Keratinocyte (primary cell): ENCODE measurements around the gene ZMYND19. TPM values are rescaled to one million over a fixed set of nuclear protein-coding genes. Genes with fewer than 3 reads are reported as not detected.

Experiments
- DNase-seq: peaks from one replicate; pipeline ENCODE4 v3.0.0-alpha.2; 2011; ENCODE audit warnings: low read depth, missing footprints, low spot score
- FAIRE-seq: peaks from 2 replicates; lab custom pipeline; 2011; peaks lifted over from hg19 to GRCh38; lab: Jason Lieb, UNC
- H2AFZ ChIP-seq: 2 replicates; pipeline ENCODE4 v1.6.0; 2012; ENCODE audit warnings: low read length, control low read depth, inconsistent platforms; ENCODE audit not compliant: control insufficient read depth
- H3K27ac ChIP-seq: 2 replicates; pipeline ENCODE4 v1.5.1; 2011; ENCODE audit warnings: low read length; ENCODE audit not compliant: control insufficient read depth, insufficient read depth
- H3K27me3 ChIP-seq: 3 replicates; pipeline ENCODE4 v1.6.0; 2011; ENCODE audit warnings: low read length; ENCODE audit not compliant: control insufficient read depth, insufficient read depth; ENCODE audit errors: extremely low read depth
- H3K36me3 ChIP-seq, 2 experiments: 2 replicates in 1 of 2; 3 replicates in 1 of 2; pipeline ENCODE4 v1.5.1; 2011; ENCODE audit warnings: low read length in 2 of 2, mild to moderate bottlenecking in 1 of 2; ENCODE audit not compliant: control insufficient read depth in 2 of 2, insufficient read depth in 2 of 2; ENCODE audit errors: extremely low read depth in 1 of 2
- H3K4me1 ChIP-seq: 3 replicates; pipeline ENCODE4 v1.5.1; 2011; ENCODE audit warnings: low read length; ENCODE audit not compliant: control insufficient read depth, insufficient read depth; ENCODE audit errors: extremely low read depth
- H3K4me2 ChIP-seq: 3 replicates; pipeline ENCODE4 v1.6.0; 2011; ENCODE audit warnings: low read depth, low read length; ENCODE audit not compliant: control insufficient read depth, insufficient read depth; ENCODE audit errors: extremely low read depth
- H3K4me3 ChIP-seq, 3 experiments: fragments of 200-600 bp in 1 of 3; sonication (generic) in 1 of 3; 2 replicates in 2 of 3; 3 replicates in 1 of 3; pipeline ENCODE4 v1.5.1; 2011 to 2016; ENCODE audit warnings: low read length in 3 of 3, mild to moderate bottlenecking in 3 of 3, control low read depth in 2 of 3, inconsistent platforms in 1 of 3, low read depth in 1 of 3, mixed read lengths in 1 of 3, mixed run types in 1 of 3, moderate library complexity in 1 of 3; ENCODE audit not compliant: control insufficient read depth in 2 of 3, insufficient read depth in 2 of 3; ENCODE audit errors: extremely low read depth in 1 of 3
- H3K79me2 ChIP-seq: 2 replicates; pipeline ENCODE4 v1.6.0; 2012; ENCODE audit warnings: low read length; ENCODE audit not compliant: control insufficient read depth, insufficient read depth
- H3K9ac ChIP-seq: 3 replicates; pipeline ENCODE4 v1.6.0; 2011; ENCODE audit warnings: low read length; ENCODE audit not compliant: control insufficient read depth, insufficient read depth; ENCODE audit errors: extremely low read depth
- H3K9me1 ChIP-seq: 3 replicates; pipeline ENCODE4 v1.6.0; 2011; ENCODE audit warnings: low read length; ENCODE audit not compliant: control insufficient read depth, insufficient read depth; ENCODE audit errors: extremely low read depth
- H3K9me3 ChIP-seq: 2 replicates; pipeline ENCODE4 v1.5.1; 2012; ENCODE audit warnings: low read depth, low read length; ENCODE audit not compliant: control insufficient read depth
- H4K20me1 ChIP-seq: 3 replicates; pipeline ENCODE4 v1.6.0; 2011; ENCODE audit warnings: low read length; ENCODE audit not compliant: control insufficient read depth, insufficient read depth; ENCODE audit errors: extremely low read depth
- EZH2 ChIP-seq: IDR thresholded peaks from one replicate; pipeline ENCODE4 v1.6.1; 2012; ENCODE audit warnings: inconsistent platforms, mild to moderate bottlenecking, low read length, moderate library complexity
- dilution Hi-C: fragments of 300-500 bp; cut with MboI; formaldehyde crosslinking; loops from one replicate; pipeline ENCODE4 v1.7.0; 2020; ENCODE audit warnings: low sequenced_read_pairs; ENCODE audit not compliant: extremely low pct_ligation_motif_present
- polyA plus RNA-seq, 5 experiments: library from polyadenylated mRNA; depleted of rRNA in 3 of 5; stranded (reverse) in 3 of 5; stranded (forward) in 1 of 5; unstranded in 1 of 5; fragments of >200 nt; gene quantifications; 1 replicate in 1 of 5; 2 replicates in 3 of 5; 3 replicates in 1 of 5; pipeline versions ENCODE4 v1.2.1 to v1.2.3, GENCODE V29; 2011 to 2012; ENCODE audit warnings: missing spikeins in 2 of 5, low read depth in 1 of 5, low replicate concordance in 1 of 5
- TF ChIP-seq, protein P1 (sequence below), 3 experiments: IDR thresholded peaks in 1 of 3; conservative IDR thresholded peaks in 1 of 3; optimal IDR thresholded peaks in 1 of 3; 2 replicates in 2 of 3; 3 replicates in 1 of 3; pipeline versions ENCODE3 to v1.5.1; 2011; ENCODE audit warnings: low read length in 3 of 3, mild to moderate bottlenecking in 3 of 3, moderate library complexity in 2 of 3, control low read depth in 1 of 3, inconsistent platforms in 1 of 3; ENCODE audit not compliant: insufficient read depth in 2 of 3; ENCODE audit errors: extremely low read depth in 1 of 3

Gene ZMYND19
- polyA plus RNA-seq, 1 donor (not counting 4 experiments of a cell fraction or from before 2014, with no cell fraction given): 25.8 TPM

GRCh38 chr9:137613738-137614523 is 23.6 kb upstream of the ZMYND19 start:
- H3K36me3 ChIP-seq: peaks cover 12 to 27% of the 10 kb centered on the region in 2 experiments
- H4K20me1 ChIP-seq: no peaks in the 10 kb centered on the region
- DNase-seq: no peak
- TF ChIP-seq, protein P1, sequence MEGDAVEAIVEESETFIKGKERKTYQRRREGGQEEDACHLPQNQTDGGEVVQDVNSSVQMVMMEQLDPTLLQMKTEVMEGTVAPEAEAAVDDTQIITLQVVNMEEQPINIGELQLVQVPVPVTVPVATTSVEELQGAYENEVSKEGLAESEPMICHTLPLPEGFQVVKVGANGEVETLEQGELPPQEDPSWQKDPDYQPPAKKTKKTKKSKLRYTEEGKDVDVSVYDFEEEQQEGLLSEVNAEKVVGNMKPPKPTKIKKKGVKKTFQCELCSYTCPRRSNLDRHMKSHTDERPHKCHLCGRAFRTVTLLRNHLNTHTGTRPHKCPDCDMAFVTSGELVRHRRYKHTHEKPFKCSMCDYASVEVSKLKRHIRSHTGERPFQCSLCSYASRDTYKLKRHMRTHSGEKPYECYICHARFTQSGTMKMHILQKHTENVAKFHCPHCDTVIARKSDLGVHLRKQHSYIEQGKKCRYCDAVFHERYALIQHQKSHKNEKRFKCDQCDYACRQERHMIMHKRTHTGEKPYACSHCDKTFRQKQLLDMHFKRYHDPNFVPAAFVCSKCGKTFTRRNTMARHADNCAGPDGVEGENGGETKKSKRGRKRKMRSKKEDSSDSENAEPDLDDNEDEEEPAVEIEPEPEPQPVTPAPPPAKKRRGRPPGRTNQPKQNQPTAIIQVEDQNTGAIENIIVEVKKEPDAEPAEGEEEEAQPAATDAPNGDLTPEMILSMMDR (optimal IDR thresholded peaks at IDR 0.05 in 1 of 3, IDR thresholded peaks at IDR 0.05 in 1 of 3, conservative IDR thresholded peaks at IDR 0.05 in 1 of 3; ENCODE audit: extremely low read depth in 1 of 3, insufficient read depth in 2 of 3, low read length in 3 of 3): no peak
- no peak for TF ChIP-seq EZH2
- peaks cover 44% of the 10 kb centered on the region for H3K4me1 ChIP-seq
- no peak overlapping the region for H3K4me3 ChIP-seq
- H3K27ac ChIP-seq: peak overlapping the region; percentile 100
- dilution Hi-C loops: no loop called here
- no peaks in the 10 kb centered on the region for H3K9me3 ChIP-seq
- no peak for FAIRE-seq
- peaks cover 64% of the 10 kb centered on the region for H3K79me2 ChIP-seq
- H3K9ac ChIP-seq: no peak overlapping the region
- H3K9me1 ChIP-seq: no peaks in the 10 kb centered on the region
- H3K27me3 ChIP-seq: no peaks in the 10 kb centered on the region
- no peak overlapping the region for H2AFZ ChIP-seq
- peak overlapping the region; percentile 99 for H3K4me2 ChIP-seq

DNA sequence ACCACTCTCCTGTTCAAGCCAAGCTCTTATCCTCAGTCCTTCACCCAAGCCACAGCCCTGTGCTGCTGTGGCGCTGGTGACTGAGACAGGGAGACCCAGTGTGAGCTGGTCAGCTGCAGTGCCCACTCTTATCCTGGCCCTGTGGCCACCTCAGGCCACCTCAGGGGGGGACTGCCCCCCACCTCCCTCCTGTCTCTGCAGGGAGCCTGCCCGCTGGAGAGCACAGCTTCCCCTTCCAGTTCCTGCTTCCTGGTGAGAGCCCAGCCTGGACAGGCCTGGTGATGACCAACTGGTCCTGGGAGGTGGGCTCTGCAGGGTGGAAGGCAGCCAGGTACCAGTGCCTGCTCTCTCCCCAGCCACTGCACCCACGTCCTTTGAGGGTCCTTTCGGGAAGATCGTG is 22.9 kb upstream of the ZMYND19 start:
- H3K27ac ChIP-seq: peak overlapping the region; percentile 100
- peak overlapping the region; percentile 99 for H3K4me2 ChIP-seq
- H3K9me1 ChIP-seq: no peaks in the 10 kb centered on the region
- H3K4me1 ChIP-seq: peaks cover 44% of the 10 kb centered on the region
- no peaks in the 10 kb centered on the region for H4K20me1 ChIP-seq
- peaks cover 12 to 27% of the 10 kb centered on the region in 2 experiments for H3K36me3 ChIP-seq
- H2AFZ ChIP-seq: no peak overlapping the region
- TF ChIP-seq EZH2: no peak
- TF ChIP-seq, protein P1 (optimal IDR thresholded peaks at IDR 0.05 in 1 of 3, IDR thresholded peaks at IDR 0.05 in 1 of 3, conservative IDR thresholded peaks at IDR 0.05 in 1 of 3; ENCODE audit: extremely low read depth in 1 of 3, insufficient read depth in 2 of 3, low read length in 3 of 3): no peak
- DNase-seq (no peak), FAIRE-seq (no peak)
- peak overlapping the region; percentile 96 for H3K9ac ChIP-seq
- dilution Hi-C loops: no loop called here
- peak overlapping the region; percentile 42 to 76 (median 62) for H3K4me3 ChIP-seq
- no peaks in the 10 kb centered on the region for H3K27me3 ChIP-seq
- peaks cover 68% of the 10 kb centered on the region for H3K79me2 ChIP-seq
- H3K9me3 ChIP-seq: no peaks in the 10 kb centered on the region
